HG03039 (cell line): ENCODE measurements around the gene PARD6G.

ENCODE experiments used
- ATAC-seq: cut with Tn5 transposase; IDR thresholded peaks from one replicate; pipeline ENCODE4 v1.9.1; 2021; ENCODE audit warnings: mild to moderate bottlenecking, moderate library complexity; ENCODE audit not compliant: unreplicated experiment

Gene PARD6G

DNA sequence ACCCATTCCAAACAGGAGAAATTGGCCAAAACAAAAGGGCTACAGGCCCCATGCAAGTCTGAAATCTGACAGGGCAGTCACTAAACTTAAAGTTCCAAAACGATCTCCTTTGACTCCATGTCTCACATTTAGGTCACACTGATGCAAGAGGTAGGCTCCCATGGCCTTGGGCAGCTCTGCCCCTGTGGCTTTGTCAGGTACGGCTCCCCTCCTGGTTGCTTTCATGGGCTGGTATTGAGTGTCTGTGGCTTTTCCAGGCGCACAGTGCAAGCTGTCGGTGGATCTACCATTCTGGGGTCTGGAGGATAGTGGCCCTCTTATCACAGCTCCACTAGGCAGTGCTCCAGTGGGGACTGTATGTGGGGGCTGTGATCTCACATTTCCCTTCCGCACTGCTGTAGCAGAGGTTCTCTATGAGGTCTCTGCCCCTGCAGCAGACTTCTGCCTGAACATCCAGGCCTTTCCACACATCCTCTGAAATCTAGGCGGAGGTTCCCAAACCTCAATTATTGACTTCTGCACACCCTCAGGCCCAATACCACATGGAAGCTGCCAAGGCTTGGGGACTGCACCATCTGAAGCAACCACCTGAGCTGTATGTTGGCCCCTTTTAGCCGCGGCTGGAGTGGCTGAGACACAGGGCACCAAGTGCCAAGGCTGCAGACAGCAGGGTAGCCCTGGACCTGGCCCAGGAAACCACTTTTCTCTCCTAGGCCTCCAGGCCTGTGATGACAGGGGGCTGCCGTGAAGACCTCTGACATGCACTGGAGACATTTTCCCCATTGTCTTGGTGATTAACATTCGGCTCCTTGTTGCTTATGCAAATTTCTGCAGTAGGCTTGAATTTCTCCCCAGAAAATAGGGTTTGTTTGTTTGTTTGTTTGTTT is 28.7 kb downstream of the PARD6G start:
- no peak for ATAC-seq

DNA sequence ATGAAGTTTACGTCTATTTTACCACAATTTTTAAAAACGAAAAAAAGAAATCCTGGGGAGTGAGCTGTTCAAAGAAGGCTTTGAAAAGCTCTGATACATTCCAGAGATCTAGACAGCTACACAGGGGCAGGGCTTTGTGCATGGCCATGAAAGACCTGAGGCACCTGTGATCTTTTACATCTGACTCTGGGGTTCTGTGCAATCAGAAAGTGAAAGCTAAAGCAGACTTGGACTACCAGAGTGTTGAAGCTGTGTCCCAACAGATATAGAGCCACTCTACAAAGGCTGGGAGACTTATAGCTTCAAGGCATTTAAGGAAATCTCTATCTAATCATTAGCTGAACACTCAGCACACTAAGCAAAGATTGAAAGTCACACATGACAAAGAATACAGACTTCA is 34.1 kb downstream of the PARD6G start:
- ATAC-seq, result no peak

DNA sequence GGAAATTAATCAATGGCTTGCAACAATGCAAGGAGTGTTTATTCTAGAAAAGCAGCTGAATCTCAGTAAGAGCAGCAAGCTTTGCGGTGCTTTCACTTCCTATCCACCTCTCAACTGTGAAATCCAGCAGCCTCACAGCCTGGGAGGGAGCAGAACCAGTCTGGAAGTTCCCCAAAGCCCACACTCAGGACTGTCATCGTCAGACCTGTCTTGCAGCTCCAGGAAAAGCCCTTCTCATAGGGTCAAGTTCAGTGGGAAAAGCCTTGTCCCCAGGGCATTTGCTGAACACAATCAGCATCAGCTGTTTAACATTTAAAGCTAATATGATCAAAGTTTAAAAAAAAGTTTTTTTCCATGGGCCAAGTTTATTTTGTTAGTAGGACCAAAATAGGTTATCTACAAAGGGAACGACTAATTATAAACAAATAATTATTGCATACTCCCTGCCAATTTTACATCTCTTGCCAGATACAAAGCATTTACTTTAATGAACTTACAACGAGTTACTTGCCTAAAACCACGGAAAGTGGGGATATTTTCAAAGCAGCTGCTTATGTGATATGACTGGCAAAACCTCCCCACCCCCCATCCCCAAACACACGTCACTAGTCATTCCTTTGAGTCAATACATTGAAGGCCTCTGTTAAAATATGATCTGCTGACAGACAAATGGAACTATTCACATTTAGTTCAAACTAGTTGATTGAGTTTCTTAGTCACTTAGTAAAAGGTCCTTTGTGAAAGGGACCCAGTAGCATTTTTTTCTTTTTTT is 36.8 kb downstream of the PARD6G start:
- ATAC-seq, result peak; percentile 76

DNA sequence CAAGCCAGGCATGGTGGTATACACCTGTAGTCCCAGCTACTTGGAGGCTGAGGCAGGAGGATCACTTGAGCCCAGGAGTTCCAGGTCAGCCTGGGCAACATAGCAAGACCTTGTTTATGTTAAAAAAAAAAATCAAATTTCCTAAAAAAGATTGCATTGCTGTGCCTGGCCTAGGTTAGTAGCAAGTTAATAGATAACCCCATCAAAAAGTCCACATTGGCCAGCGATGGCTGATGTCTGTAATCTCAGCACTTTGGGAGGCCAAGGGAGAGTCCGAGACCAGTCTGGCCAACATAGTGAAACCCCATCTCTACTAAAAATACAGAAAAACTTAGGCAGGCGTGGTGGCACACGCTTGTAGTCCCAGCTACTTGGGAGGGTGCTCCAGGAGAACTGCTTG is 38.7 kb downstream of the PARD6G start:
- no peak for ATAC-seq

DNA sequence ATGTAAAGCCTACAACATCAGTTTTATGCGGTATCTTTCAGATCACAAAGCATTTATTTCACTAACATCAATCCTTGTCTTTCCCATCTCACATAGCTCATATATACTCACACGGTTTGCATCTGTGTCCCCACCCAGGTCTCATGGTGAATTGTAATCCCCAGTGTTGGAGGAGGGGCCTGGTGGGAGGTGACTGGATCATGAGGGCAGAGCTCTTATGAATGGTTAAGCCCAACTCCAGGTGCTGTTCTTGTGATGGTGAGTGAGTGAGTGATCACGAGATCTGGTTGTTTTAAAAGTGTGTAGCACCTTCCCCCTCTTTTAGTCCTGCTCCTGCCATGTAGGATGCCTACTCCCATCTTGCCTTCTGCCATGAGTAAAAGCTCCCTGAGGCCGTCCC is 42.0 kb downstream of the PARD6G start:
- no peak for ATAC-seq

DNA sequence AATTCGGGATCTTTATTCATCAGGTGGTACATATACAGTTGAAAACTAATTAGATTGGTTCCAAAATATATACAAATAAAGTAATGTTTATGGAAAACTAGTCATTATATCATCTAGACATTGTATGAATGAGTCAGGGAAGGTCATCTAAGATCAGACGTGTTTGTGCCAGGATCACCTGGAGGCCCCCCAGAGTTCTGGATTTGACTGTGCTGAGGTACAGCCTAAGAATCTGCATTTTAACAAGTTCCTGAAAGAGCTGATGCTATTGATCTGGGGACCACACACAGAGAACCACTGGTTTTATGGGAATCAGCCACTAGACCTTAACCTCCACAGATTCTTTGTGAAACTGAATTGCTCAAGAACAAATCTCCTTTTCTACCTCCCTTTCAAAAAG is 43.2 kb downstream of the PARD6G start:
- ATAC-seq, result no peak

DNA sequence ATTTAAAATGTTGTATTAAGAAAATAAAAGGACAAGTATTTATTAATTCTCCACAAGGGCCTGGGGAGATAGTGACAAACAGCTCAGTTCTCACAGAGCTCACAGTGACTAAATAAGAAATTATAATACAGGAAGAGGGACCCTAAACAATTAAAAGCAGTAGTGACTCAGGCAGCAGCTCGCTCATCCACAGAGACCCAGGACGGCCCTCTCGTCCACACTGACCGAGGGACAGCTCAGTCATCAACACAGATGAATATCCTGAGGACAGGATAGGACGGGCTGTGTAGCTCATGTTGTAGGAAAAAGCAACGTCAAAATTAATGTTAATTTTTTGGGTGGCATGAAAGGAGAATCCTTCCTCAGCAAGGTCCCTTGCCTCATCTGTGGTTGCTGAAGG is 44.1 kb downstream of the PARD6G start:
- no peak for ATAC-seq

DNA sequence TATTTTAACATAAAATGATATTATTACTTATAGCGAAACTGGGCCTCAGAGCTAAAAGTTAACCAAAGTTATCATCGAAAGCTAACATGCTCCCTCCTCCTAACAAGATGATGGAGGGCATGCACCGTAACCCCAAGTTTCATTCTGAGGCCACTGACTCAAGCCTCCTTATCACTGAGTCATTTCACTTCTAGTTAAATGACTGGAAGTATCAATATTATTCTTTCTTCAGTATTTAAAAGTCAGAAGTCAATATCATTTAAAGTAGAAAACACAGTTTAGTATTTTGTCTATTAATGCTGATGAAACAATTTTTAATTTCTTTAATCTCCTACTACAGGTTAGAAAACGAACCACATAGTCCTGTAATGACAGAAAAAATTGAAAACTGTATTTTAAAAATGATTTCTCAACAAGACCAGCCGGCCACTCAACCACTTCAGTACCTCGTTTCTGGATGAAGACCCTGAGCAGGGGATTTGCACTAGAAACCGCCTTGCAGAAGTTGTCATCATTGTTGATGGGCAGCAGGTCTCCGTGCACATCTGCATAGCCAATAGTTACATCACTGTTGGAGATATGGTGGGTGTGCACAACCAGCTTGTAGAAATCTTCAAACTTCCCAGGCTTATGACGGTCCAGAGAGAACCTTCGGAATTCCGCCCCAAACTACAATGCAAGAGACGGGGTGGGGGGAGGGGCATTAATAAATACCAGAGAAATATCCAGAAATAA is 44.9 kb downstream of the PARD6G start:
- peak; percentile 84 for ATAC-seq

DNA sequence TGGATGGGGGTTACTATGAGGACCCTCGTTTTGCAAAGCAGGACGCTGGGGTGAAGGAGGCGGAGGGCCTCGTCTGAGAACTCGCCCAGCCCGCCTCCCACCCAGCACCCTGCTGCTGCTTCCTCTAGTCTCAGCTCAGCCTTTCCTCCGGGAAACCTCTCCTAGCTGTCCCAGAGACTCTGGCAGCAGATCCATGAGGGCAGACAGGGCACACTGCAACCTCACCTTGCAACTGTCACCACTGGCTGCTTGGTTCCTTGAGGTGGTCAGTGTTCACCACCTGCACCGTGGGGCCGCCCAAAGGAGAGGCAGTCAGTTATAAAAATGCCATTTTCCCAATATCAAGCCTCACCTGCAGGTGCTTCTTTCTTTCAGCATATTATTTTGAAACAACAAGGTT is 45.6 kb downstream of the PARD6G start:
- no peak for ATAC-seq

DNA sequence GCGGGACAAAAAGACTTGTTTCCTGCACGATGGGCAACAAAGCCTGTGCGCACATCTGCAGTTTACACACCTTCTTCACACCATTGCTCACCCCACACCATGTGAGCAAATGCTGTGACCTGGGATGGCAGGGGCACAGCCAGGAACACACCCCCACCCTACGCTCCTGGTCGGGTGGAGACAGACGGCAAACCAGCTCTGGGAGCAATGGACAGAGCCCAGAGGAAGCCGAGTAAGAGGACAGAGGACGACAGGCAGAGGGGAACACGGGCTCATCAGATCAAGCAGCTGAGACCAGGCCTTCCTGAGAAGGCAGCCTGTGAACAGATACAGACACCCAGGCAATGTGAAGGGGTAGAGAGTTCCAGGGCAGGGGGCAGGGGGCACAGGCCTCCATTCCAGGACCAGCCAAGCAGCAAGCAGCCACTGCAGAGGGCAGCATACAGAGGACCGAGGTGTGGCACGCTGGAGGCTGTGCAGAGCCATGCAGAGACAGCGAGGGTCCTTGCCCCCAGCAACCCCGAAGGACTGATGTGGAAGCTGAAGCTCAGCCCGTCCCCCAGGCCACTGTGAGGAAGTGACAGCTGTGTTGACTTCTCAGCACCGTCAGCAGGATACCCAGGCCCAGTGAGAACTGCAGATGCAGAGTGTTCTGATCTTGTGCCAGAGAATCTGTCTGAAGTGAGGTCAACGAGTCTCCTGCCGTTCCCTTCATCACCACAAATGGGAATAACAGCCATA is 46.2 kb downstream of the PARD6G start:
- no peak for ATAC-seq

DNA sequence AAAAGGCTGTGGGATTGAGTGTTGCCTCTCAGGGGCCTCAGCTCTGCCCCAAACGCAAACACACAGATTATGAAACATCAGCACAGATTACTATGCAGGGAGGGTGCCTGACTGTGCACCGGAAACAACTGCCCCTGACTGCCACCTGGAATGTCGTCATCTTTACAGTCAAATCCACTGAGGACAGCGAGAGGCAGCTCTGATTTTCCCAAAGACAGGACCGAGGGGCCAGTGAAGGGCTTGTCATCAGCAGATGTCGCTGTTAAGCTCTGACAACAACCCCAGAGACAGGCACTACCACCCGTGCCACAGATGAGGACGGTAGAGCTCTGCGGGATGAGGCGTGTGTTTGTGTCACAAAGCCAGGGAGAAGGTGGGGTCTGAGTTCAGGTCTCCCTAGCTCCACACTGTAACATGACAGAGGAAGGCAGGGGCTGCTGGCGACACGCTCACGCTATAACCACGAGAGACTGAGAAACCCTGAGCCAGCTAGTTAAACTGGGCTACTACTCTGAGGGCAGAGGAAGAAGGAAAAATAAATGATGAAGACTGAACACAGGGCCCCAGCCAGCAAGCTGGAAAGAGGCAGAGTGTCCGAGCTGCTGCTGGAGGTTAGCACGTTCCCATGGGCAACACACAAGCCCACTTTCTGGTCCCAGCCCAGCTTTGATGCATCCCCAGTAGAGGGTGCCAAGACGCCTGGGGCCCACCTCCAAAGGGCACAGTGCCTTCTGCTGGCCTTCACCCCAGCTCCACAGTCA is 47.0 kb downstream of the PARD6G start:
- no peak for ATAC-seq

DNA sequence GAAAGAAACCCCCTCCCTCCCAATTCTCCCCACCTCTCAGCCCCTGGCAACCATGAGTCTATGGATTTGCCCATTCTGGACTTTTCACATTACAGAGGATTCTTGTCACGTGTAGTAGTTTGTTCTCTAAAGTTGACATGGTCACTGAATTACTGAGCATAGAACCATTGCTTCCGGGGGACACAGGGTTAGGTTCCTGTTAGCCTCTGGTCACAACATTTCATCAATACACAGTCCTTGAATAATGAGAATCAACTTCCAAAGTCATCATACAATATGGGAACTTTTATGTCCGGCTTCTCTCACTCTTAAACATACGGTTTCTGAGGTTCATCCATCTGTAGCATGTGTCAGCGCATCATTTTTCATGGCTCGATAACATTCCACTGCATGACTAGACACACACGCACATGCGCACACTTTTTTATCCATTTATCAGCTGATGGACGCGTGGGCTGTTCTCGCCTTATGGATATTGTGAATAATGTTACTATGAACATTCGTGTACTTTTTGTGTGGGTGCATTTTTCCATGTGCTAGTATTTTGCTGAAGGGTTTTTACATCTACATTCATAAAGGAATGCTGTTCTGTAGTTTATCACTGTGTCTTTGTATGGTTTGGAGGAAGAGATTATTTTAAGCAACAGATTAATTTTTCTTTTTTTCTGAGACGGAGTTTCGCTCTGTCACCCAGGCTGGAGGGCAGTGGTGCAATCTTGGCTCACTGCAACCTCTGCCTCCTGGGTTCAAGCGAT is 48.1 kb downstream of the PARD6G start:
- ATAC-seq, result no peak

DNA sequence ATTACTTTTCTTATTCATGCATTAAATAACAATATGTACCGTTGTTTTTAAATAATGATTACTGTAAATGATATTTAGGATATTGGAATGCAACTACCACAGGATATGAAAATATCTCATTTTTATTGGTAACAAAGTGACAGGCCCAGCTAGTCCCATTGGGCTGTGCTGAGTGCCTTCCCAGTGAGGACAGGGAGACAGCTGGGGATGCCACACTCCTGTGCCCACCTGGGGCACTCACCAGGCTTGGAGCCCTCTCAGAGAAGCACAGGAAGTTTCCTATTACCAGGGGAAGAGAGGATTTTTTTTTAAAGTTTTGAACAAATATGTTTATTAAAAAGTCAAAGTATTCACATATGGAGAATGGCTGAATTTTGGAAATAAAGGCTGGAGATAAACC is 48.9 kb downstream of the PARD6G start:
- ATAC-seq, result no peak

DNA sequence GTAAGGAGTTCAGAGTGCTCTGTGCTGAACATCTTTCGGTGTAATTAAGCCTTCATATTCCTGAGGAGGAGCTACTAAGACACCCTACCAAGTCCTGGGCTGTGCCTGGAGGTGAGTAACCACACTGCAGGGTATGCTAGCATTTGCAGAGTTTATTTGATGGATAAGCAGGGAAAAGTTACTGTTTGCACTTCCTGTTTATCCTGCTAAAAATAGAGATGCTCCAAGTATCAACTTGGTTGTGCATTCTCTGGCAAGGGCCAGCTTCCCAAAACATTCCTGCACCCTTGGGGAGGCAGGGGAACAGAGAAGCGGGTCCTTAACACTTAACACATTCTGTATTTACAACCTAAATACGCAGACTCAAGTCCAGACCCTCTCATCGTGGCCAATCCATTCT is 49.8 kb downstream of the PARD6G start:
- ATAC-seq, result no peak

DNA sequence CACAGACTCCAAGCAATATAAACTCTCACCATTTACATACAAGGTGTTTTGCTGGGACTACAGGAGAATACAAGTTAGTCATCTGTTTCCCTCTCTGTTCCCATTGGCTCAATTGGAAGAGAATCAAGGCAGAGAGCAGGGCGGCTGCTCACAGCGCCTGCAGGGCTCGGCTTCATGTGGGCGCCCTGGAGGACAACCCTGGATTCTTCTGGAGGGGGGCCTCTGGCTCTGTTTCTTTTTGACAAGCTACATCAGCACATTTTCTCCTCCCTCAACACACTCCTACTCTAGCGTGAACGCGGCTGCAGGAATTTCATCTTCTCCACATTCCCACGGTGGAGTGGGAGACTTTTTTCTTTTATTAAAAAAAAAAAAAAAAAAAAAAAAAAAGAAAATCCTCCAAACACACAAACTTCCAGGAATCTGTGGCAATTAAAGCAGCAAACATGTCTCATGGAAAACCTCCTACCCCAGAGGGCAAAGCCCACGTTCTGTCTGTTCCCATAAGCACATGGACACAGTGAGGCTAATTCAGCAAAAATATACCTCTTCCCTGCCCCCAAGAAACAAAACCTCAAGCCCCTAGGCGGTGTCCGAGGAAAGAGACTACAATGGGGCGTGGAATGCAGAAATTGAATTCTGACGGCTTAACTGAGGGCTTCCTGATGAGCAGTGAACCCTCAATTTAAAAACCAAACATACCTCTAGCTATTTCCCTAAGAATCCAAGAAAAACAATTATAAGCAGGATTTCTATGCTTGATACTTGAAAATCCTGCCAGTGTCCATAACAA is 50.6 kb downstream of the PARD6G start:
- no peak for ATAC-seq

DNA sequence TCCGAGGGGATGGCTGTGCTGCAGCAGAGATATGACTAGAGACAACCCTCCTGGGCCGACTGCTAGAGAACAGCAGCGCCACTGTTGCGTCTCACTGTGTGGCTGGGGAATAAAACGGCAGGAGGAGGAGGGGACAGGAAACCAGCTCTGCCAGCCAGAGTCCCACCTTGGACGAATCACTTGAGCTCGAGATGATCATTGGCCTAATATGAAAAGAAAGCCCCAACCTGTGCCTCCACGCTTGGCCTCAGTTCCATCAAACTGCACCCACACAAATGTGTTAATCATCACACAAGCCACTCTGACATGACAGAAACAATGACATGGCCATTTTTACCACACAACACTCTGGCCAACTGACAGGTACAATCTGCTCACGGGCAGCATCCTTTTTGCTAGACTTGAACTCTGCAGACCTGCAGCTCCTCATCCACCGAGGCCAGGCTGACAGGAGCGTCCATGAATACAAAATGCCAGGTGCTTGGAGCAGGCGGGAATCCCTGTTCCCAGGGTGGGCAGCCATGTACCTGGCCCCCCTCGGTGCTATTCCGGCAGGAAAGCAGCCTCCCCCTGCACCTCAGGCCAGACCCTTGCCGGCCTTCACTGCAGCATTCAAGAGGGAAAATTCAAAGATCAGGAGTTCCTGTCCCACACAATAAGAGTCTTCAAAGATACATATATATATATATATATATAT is 52.3 kb downstream of the PARD6G start:
- ATAC-seq, result no peak

DNA sequence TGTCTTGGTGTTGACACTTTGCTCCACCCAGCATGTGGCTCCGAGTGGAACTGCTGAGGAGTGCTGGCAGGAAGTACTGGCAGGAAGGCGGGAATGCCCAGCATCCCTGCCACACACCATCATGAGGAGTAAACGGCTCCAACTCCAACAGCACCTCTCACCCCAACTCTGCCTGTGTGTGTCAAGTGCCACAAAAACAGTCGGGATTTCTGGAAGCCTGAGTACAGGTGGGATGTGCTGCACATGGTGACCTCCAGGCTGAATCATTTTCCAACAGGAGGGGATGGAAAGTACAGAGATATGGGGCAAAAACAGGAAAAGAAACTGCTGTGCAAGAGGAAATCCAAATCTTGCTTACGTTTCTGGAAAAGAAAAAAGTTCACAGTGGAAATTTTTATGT is 53.6 kb downstream of the PARD6G start:
- ATAC-seq, result no peak
